GM19043 (cell line): Measurements from ENCODE around the gene AFDN.
"Not testable (repeated sequence)": the region's sequence is repeated elsewhere in the genome, so short reads cannot be mapped to it uniquely, and the experiment has no call there.

ENCODE experiments used
- ATAC-seq: cut with Tn5 transposase; IDR thresholded peaks from one replicate; pipeline ENCODE4 v1.9.1; 2021; ENCODE audit warnings: low read depth; ENCODE audit not compliant: unreplicated experiment

AFDN gene

GRCh38 chr6:167988945-167989841 is 162.5 kb downstream of the AFDN start:
- ATAC-seq = no peak

GRCh38 chr6:167990016-167990945 is 163.6 kb downstream of the AFDN start:
- no peak for ATAC-seq

GRCh38 chr6:167993169-167993568 is 166.5 kb downstream of the AFDN start:
- no peak for ATAC-seq

- ATAC-seq = no peak
Measured at GRCh38 chr6:167993831-167994230, 167.1 kb downstream of the AFDN start.

- ATAC-seq = no peak
Measured at GRCh38 chr6:167995302-167995701, 168.6 kb downstream of the AFDN start.

GRCh38 chr6:167995731-167996151 is 169.0 kb downstream of the AFDN start:
- ATAC-seq = no peak

GRCh38 chr6:167996424-167997199 is 169.9 kb downstream of the AFDN start:
- ATAC-seq = no peak

GRCh38 chr6:167997642-167998041 is 170.9 kb downstream of the AFDN start, which contains the start of gene KIF25:
TSS of gene KIF25 (plus strand) at chr6:167997671. CDS start at chr6:168029586, 31,915 bp downstream.
- no peak for ATAC-seq

- ATAC-seq = no peak
Measured at GRCh38 chr6:167998215-167998614, 171.5 kb downstream of the AFDN start.

- ATAC-seq = no peak
Measured at GRCh38 chr6:168000198-168001028, 173.7 kb downstream of the AFDN start.

- no peak for ATAC-seq
Measured at GRCh38 chr6:168001029-168001332, 174.3 kb downstream of the AFDN start.

- not testable (repeated sequence) for ATAC-seq
Measured at GRCh38 chr6:168001514-168001913, 174.8 kb downstream of the AFDN start.

GRCh38 chr6:168002804-168003203 is 176.1 kb downstream of the AFDN start:
- no peak for ATAC-seq

GRCh38 chr6:168004023-168004422 is 177.3 kb downstream of the AFDN start:
- no peak for ATAC-seq

- ATAC-seq = no peak
Measured at GRCh38 chr6:168004945-168005344, 178.2 kb downstream of the AFDN start.

GRCh38 chr6:168005796-168006195 is 179.1 kb downstream of the AFDN start:
- no peak for ATAC-seq

- ATAC-seq = no peak
Measured at GRCh38 chr6:168007592-168008338, 181.1 kb downstream of the AFDN start.

- ATAC-seq = no peak
Measured at GRCh38 chr6:168009331-168009730, 182.6 kb downstream of the AFDN start.

- ATAC-seq = no peak
Measured at GRCh38 chr6:168011291-168011690, 184.6 kb downstream of the AFDN start.
